SK-N-SH treated with all-trans-retinoic acid at 6 μM for 48 hours (cell line): ENCODE measurements around the gene BOK.

ENCODE experiments used
- ISL1 ChIP-seq: fragments of 250-450 bp; sonication (Bioruptor Pico); IDR thresholded peaks from 2 replicates; pipeline ENCODE4 v2.1.2; 2022; ENCODE audit warnings: mild to moderate bottlenecking, moderate library complexity
- OSR1 ChIP-seq: fragments of 250-450 bp; sonication (Bioruptor Pico); IDR thresholded peaks from 2 replicates; pipeline ENCODE4 v1.8.0; 2022; ENCODE audit warnings: moderate library complexity, mild to moderate bottlenecking, inconsistent platforms
- PATZ1 ChIP-seq: fragments of 250-450 bp; sonication (Bioruptor Pico); IDR thresholded peaks from 2 replicates; pipeline ENCODE4 v1.8.0; 2020; ENCODE audit warnings: mild to moderate bottlenecking, moderate library complexity, borderline replicate concordance
- PPARA ChIP-seq: fragments of 250-450 bp; sonication (Bioruptor Pico); IDR thresholded peaks from 2 replicates; pipeline ENCODE4 v1.5.0; 2020; ENCODE audit warnings: mild to moderate bottlenecking, borderline replicate concordance
- TOX ChIP-seq: fragments of 250-450 bp; sonication (Bioruptor Pico); IDR thresholded peaks from 2 replicates; pipeline ENCODE4 v1.8.0; 2021; ENCODE audit warnings: mild to moderate bottlenecking, moderate library complexity, borderline replicate concordance
- TF ChIP-seq, protein P1 (sequence below): fragments of 250-450 bp; sonication (Bioruptor Pico); IDR thresholded peaks from 2 replicates; pipeline ENCODE4 v1.5.0; 2020; ENCODE audit warnings: mild to moderate bottlenecking, moderate library complexity

GRCh38 chr2:241556746-241557145 lies 1.8 kb upstream of the BOK start:
- TF ChIP-seq ISL1 = no peak
- TF ChIP-seq, protein P1, sequence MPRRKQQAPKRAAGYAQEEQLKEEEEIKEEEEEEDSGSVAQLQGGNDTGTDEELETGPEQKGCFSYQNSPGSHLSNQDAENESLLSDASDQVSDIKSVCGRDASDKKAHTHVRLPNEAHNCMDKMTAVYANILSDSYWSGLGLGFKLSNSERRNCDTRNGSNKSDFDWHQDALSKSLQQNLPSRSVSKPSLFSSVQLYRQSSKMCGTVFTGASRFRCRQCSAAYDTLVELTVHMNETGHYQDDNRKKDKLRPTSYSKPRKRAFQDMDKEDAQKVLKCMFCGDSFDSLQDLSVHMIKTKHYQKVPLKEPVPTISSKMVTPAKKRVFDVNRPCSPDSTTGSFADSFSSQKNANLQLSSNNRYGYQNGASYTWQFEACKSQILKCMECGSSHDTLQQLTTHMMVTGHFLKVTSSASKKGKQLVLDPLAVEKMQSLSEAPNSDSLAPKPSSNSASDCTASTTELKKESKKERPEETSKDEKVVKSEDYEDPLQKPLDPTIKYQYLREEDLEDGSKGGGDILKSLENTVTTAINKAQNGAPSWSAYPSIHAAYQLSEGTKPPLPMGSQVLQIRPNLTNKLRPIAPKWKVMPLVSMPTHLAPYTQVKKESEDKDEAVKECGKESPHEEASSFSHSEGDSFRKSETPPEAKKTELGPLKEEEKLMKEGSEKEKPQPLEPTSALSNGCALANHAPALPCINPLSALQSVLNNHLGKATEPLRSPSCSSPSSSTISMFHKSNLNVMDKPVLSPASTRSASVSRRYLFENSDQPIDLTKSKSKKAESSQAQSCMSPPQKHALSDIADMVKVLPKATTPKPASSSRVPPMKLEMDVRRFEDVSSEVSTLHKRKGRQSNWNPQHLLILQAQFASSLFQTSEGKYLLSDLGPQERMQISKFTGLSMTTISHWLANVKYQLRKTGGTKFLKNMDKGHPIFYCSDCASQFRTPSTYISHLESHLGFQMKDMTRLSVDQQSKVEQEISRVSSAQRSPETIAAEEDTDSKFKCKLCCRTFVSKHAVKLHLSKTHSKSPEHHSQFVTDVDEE (CRISPR knock-in tag) = no peak
- TF ChIP-seq OSR1 (CRISPR knock-in tag) = no peak
- TF ChIP-seq PATZ1 (CRISPR knock-in tag) = no peak
- no peak for TF ChIP-seq PPARA (CRISPR knock-in tag)
- TF ChIP-seq TOX = no peak
